ENCODE data around the gene HDAC4.

HDAC4 gene

DNA sequence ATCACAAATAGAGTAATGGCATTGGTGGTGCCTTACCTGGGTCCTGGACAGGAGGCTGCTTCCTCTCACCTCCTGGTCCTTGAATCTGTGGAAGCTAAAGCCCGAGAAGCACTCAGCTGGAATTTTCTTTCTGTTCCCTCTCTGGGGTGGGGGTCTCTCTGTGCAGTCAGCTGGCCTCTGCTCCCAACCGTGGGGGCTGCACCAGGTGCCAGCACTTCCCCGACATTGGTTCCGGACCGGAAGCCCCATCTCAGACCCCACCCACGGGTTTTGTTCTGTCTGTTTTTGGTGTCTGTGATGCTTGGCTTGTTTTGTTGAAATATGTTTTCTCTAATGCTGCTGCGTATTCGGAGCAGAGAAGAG, 398.2 kb downstream of the HDAC4 start:
- no peaks in the 10 kb centered on the region for H3K9me3 ChIP-seq (ENCODE audit: insufficient read depth, low read length)
- H3K79me2 ChIP-seq (ENCODE audit: insufficient read depth, low read length): no peaks in the 10 kb centered on the region
- H3K4me2 ChIP-seq (ENCODE audit: low read depth, low read length, poor library complexity, severe bottlenecking): no peak overlapping the region
- no peak overlapping the region for H3K27ac ChIP-seq (ENCODE audit: low read depth, low read length)
- H4K20me1 ChIP-seq (ENCODE audit: low read depth, low read length): no peaks in the 10 kb centered on the region
- H3K27me3 ChIP-seq (ENCODE audit: low read length): no peaks in the 10 kb centered on the region
- H3K4me3 ChIP-seq (ENCODE audit: insufficient read depth, low read length, poor library complexity, severe bottlenecking): no peak overlapping the region
- no peak overlapping the region for H3K9ac ChIP-seq (ENCODE audit: low read length)
- H3K9me2 ChIP-seq (replicated peaks; ENCODE audit: insufficient read depth, low read length): no peaks in the 10 kb centered on the region
- no peak overlapping the region for H2AFZ ChIP-seq (ENCODE audit: low read depth, low read length, severe bottlenecking)
- no peaks in the 10 kb centered on the region for H3K36me3 ChIP-seq (ENCODE audit: low read length)
- no peaks in the 10 kb centered on the region for H3F3A ChIP-seq (ENCODE audit: insufficient read depth)
- TF ChIP-seq EZH2phosphoT487 (conservative IDR thresholded peaks at IDR 0.05; ENCODE audit: low read length): no peak

DNA sequence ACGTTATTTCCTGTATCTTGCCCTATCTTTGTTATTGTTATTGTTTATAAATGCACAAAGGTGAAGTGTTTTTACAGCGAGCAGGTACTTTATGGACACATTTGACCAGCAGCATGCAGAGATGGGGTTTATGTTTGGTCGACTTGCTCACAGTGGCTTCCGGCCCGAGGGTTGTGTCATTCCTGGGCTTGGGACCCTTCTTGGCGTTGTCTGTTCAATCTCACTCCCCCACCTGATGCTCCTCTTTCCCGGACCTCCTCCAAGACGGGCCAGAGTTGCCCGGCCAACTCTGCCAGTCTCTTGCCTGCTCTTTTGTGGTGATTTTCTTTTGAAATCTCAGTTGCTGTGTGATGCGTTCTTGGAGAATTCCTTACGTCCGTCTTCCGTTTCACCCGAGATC, 399.0 kb downstream of the HDAC4 start:
- no peak overlapping the region for H2AFZ ChIP-seq (ENCODE audit: low read depth, low read length, severe bottlenecking)
- H3K27me3 ChIP-seq (ENCODE audit: low read length): no peaks in the 10 kb centered on the region
- no peak overlapping the region for H3K27ac ChIP-seq (ENCODE audit: low read depth, low read length)

DNA sequence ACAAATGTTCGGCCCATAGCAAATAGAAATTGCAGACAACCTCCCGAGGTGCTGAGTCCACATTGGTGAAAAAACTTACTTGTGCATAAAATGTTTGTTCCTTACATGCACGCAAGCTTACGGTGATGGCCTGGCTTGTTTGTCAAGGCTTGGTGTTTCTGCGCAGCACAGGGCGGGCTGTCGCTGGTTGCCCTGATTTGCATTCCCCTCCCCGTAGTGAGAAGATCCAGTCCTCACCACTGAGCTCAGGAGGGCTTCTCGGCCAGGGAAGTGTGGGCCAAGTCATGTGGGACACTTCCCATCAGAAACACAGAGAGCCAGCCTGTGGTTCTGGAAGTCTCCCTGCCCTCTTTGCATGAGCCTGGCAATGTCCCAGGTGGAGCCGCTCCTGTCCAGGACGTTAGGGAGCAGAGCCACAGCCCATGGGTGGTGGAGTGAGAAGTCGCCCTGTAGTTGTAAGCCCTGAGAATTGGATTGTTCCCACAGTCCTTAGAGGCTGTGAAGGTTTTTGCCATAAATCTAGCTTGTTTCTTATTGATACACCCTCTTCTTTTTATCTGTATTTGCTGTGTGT, 400.2 kb downstream of the HDAC4 start:
- Histone ChIP-seq H3K9me2 (replicated peaks; ENCODE audit: insufficient read depth, low read length) (no peaks in the 10 kb centered on the region), H3K36me3 (ENCODE audit: low read length) (no peaks in the 10 kb centered on the region), H3K27ac (ENCODE audit: low read depth, low read length) (no peak overlapping the region), H3K9ac (ENCODE audit: low read length) (no peak overlapping the region), H3K79me2 (ENCODE audit: insufficient read depth, low read length) (no peaks in the 10 kb centered on the region), H3F3A (ENCODE audit: insufficient read depth) (no peaks in the 10 kb centered on the region), H3K27me3 (ENCODE audit: low read length) (no peaks in the 10 kb centered on the region), H3K9me3 (ENCODE audit: insufficient read depth, low read length) (no peaks in the 10 kb centered on the region), H3K4me2 (ENCODE audit: low read depth, low read length, poor library complexity, severe bottlenecking) (no peak overlapping the region), H4K20me1 (ENCODE audit: low read depth, low read length) (no peaks in the 10 kb centered on the region), H2AFZ (ENCODE audit: low read depth, low read length, severe bottlenecking) (no peak overlapping the region), H3K4me3 (ENCODE audit: insufficient read depth, low read length, poor library complexity, severe bottlenecking) (no peak overlapping the region)
- TF ChIP-seq EZH2phosphoT487 (conservative IDR thresholded peaks at IDR 0.05; ENCODE audit: low read length): no peak
- TF ChIP-seq, protein P1, sequence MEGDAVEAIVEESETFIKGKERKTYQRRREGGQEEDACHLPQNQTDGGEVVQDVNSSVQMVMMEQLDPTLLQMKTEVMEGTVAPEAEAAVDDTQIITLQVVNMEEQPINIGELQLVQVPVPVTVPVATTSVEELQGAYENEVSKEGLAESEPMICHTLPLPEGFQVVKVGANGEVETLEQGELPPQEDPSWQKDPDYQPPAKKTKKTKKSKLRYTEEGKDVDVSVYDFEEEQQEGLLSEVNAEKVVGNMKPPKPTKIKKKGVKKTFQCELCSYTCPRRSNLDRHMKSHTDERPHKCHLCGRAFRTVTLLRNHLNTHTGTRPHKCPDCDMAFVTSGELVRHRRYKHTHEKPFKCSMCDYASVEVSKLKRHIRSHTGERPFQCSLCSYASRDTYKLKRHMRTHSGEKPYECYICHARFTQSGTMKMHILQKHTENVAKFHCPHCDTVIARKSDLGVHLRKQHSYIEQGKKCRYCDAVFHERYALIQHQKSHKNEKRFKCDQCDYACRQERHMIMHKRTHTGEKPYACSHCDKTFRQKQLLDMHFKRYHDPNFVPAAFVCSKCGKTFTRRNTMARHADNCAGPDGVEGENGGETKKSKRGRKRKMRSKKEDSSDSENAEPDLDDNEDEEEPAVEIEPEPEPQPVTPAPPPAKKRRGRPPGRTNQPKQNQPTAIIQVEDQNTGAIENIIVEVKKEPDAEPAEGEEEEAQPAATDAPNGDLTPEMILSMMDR (IDR thresholded peaks at IDR 0.05; ENCODE audit: insufficient read depth, low read length, poor library complexity, severe bottlenecking): no peak

More for the DNA sequence above, 399.0 kb downstream of the HDAC4 start:
- Histone ChIP-seq H3K4me3 (ENCODE audit: insufficient read depth, low read length, poor library complexity, severe bottlenecking) (no peak overlapping the region), H3F3A (ENCODE audit: insufficient read depth) (no peaks in the 10 kb centered on the region), H3K9ac (ENCODE audit: low read length) (no peak overlapping the region), H3K4me2 (ENCODE audit: low read depth, low read length, poor library complexity, severe bottlenecking) (no peak overlapping the region), H3K9me2 (replicated peaks; ENCODE audit: insufficient read depth, low read length) (no peaks in the 10 kb centered on the region), H3K9me3 (ENCODE audit: insufficient read depth, low read length) (no peaks in the 10 kb centered on the region), H3K79me2 (ENCODE audit: insufficient read depth, low read length) (no peaks in the 10 kb centered on the region), H4K20me1 (ENCODE audit: low read depth, low read length) (no peaks in the 10 kb centered on the region), H3K36me3 (ENCODE audit: low read length) (no peaks in the 10 kb centered on the region)
- TF ChIP-seq, protein P1 (IDR thresholded peaks at IDR 0.05; ENCODE audit: insufficient read depth, low read length, poor library complexity, severe bottlenecking): no peak
- no peak for TF ChIP-seq EZH2phosphoT487 (conservative IDR thresholded peaks at IDR 0.05; ENCODE audit: low read length)

DNA sequence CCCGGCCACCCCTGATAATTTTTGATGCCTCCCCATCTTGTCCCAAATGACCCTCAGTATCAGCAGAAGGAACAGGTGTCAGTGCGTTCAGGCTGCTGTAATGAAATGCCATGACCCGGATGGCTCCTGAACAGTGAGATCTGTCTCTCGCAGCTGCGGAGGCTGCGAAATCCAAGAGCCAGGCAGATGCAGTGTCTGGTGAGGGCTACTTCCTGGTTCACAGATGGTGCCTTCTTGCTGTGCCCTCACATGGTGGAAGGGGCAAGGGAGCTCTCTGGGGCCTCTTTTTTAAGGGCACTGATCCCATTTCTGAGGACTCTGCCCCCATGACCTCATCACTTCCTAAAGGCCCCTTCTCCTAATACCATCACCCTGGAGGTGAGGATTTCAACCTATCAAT, 400.7 kb downstream of the HDAC4 start:
- H3K4me2 ChIP-seq (ENCODE audit: low read depth, low read length, poor library complexity, severe bottlenecking): no peak overlapping the region
- no peaks in the 10 kb centered on the region for H3K9me2 ChIP-seq (replicated peaks; ENCODE audit: insufficient read depth, low read length)
- H4K20me1 ChIP-seq (ENCODE audit: low read depth, low read length): no peaks in the 10 kb centered on the region
- no peak overlapping the region for H3K27ac ChIP-seq (ENCODE audit: low read depth, low read length)
- H3K36me3 ChIP-seq (ENCODE audit: low read length): no peaks in the 10 kb centered on the region
- H2AFZ ChIP-seq (ENCODE audit: low read depth, low read length, severe bottlenecking): no peak overlapping the region
- H3K79me2 ChIP-seq (ENCODE audit: insufficient read depth, low read length): no peaks in the 10 kb centered on the region
- H3K27me3 ChIP-seq (ENCODE audit: low read length): no peaks in the 10 kb centered on the region
- H3F3A ChIP-seq (ENCODE audit: insufficient read depth): no peaks in the 10 kb centered on the region
- H3K4me3 ChIP-seq (ENCODE audit: insufficient read depth, low read length, poor library complexity, severe bottlenecking): no peak overlapping the region
- TF ChIP-seq, protein P1 (IDR thresholded peaks at IDR 0.05; ENCODE audit: insufficient read depth, low read length, poor library complexity, severe bottlenecking): no peak
- no peak for TF ChIP-seq EZH2phosphoT487 (conservative IDR thresholded peaks at IDR 0.05; ENCODE audit: low read length)
- H3K9me3 ChIP-seq (ENCODE audit: insufficient read depth, low read length): 0 out of 2 replicates have a peak, but pooled peaks cover 3% of the 10 kb centered on the region
- no peak overlapping the region for H3K9ac ChIP-seq (ENCODE audit: low read length)
